GM18519 (cell line): ENCODE measurements around the gene SDK1.

Experiments used
- ATAC-seq: cut with Tn5 transposase; IDR thresholded peaks from one replicate; pipeline ENCODE4 v1.9.1; 2021; ENCODE audit warnings: mild to moderate bottlenecking, moderate library complexity; ENCODE audit not compliant: unreplicated experiment, low FRiP score

The SDK1 gene

GRCh38 chr7:3757059-3757458 lies 456.0 kb downstream of the SDK1 start:
- ATAC-seq = no peak

GRCh38 chr7:3760651-3761050 lies 459.6 kb downstream of the SDK1 start:
- no peak for ATAC-seq

- no peak for ATAC-seq
These were observed 461.2 kb downstream of the SDK1 start for GRCh38 chr7:3762146-3762831.

- ATAC-seq = no peak
These were observed 467.1 kb downstream of the SDK1 start for GRCh38 chr7:3767917-3768777.

- no peak for ATAC-seq
These were observed 470.9 kb downstream of the SDK1 start for GRCh38 chr7:3771906-3772305.

GRCh38 chr7:3778345-3778744 lies 477.3 kb downstream of the SDK1 start:
- ATAC-seq = no peak

GRCh38 chr7:3780016-3780415 lies 479.0 kb downstream of the SDK1 start:
- no peak for ATAC-seq

- no peak for ATAC-seq
These were observed 479.5 kb downstream of the SDK1 start for GRCh38 chr7:3780525-3780924.

- no peak for ATAC-seq
These were observed 480.6 kb downstream of the SDK1 start for GRCh38 chr7:3781607-3782006.

GRCh38 chr7:3787717-3788264 lies 486.7 kb downstream of the SDK1 start:
- ATAC-seq = no peak

GRCh38 chr7:3790803-3791202 lies 489.8 kb downstream of the SDK1 start:
- no peak for ATAC-seq

GRCh38 chr7:3791327-3791726 lies 490.3 kb downstream of the SDK1 start:
- no peak for ATAC-seq

- no peak for ATAC-seq
These were observed 494.1 kb downstream of the SDK1 start for GRCh38 chr7:3795141-3795540.

GRCh38 chr7:3795781-3796180 lies 494.7 kb downstream of the SDK1 start:
- no peak for ATAC-seq

GRCh38 chr7:3805151-3805550 lies 504.1 kb downstream of the SDK1 start:
- ATAC-seq = no peak

GRCh38 chr7:3806516-3806915 lies 505.5 kb downstream of the SDK1 start:
- ATAC-seq = no peak

- ATAC-seq = no peak
These were observed 506.8 kb downstream of the SDK1 start for GRCh38 chr7:3807824-3808223.

GRCh38 chr7:3821488-3821887 lies 520.4 kb downstream of the SDK1 start:
- no peak for ATAC-seq

GRCh38 chr7:3825491-3825890 lies 524.4 kb downstream of the SDK1 start:
- no peak for ATAC-seq

GRCh38 chr7:3832199-3832598 lies 531.1 kb downstream of the SDK1 start:
- no peak for ATAC-seq

GRCh38 chr7:3835109-3835508 lies 534.1 kb downstream of the SDK1 start:
- no peak for ATAC-seq

GRCh38 chr7:3836855-3837254 lies 535.8 kb downstream of the SDK1 start:
- no peak for ATAC-seq
